GM18870 (cell line): ENCODE measurements around the gene SYCP3.
"Not testable (repeated sequence)": the region's sequence is repeated elsewhere in the genome, so short reads cannot be mapped to it uniquely, and the experiment has no call there.

Source experiments
- ATAC-seq: cut with Tn5 transposase; IDR thresholded peaks from one replicate; pipeline ENCODE4 v1.9.1; 2021; ENCODE audit warnings: moderate library complexity; ENCODE audit not compliant: unreplicated experiment

Gene SYCP3

DNA sequence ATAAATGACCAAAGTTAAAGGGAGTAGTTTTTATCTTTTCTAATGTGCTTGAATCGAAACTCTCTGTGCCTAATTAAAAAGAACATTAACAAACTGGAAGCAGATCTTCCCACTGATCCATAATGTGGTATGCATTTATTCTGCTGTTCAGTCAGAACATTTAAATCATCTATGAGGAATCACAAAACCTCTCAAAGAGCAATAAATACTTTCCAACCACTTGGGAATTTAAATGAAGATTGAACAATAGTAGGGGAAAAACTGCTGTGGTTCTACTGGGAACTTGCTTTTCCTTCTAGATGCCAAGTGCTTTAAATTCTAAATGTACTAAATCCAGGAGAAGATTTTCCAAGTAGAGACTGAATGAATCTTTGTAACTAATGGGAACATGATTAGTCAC, 54.2 kb downstream of the SYCP3 start:
- ATAC-seq: no peak

DNA sequence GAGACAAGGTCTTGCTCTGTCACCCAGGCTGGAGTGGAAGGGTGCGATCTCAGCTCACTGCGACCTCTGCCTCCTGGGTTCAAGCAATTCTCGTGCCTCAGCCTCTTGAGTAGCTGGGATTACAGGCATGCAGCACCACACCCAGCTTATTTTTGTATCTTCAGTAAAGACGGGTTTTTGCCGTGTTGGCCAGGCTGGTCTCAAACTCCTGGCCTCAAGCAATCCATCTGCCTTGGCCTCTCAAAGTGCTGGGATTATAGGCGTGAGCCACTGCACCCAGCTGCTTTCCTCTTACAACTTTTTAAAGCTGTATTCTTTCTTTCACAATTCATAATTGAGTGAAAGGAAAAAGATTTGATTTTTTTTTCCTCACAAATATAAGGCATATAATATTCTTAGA, 57.6 kb downstream of the SYCP3 start:
- not testable (repeated sequence) for ATAC-seq

DNA sequence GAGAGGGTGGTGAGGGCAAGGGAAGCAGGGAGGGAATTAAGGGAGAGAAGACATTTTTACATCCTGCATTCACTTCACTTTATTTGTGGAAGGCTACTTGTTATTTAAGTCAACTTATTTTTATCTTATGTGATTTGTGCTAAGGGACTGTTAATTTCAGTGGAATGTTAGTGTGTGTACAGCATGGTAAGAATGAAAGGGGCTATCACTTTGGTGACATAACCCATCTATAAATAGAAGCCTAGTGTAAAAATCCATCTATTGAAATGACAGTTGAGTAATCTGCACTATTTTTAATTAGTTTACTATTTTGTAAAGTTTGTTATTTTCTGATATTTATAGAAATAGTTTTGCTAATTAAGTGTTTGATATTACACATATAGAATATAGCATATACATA, 58.6 kb downstream of the SYCP3 start:
- no peak for ATAC-seq

DNA sequence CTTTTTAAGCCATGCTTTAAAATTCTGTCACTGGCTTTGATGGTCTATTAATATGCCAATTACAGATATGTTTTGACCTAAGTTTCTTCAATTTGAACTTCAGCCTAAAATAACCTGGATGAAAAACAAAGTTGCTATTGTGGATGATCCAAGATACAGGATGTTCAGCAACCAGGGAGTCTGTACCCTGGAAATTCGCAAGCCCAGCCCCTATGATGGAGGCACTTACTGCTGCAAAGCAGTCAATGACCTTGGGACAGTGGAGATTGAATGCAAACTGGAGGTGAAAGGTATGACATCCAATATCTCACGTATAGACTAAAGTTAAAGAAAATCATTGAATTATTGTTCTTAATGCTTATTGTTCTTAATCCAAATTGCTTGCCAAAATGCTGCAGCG, 59.0 kb downstream of the SYCP3 start:
- ATAC-seq: no peak
